Gastroesophageal sphincter (tissue), 4 donors: Measurements from ENCODE around the gene A1BG. TPM values are rescaled to one million over a fixed set of nuclear protein-coding genes. Genes with fewer than 3 reads are reported as not detected.
"Not testable (repeated sequence)": the region's sequence is repeated elsewhere in the genome, so short reads cannot be mapped to it uniquely, and the experiment has no call there.

Experiments used
- ATAC-seq: fragments of 150-250 bp; one replicate; pipeline ENCODE4 v1.9.1; 2016; ENCODE audit warnings: mild to moderate bottlenecking, moderate library complexity
- H3K27ac ChIP-seq, 4 donors: fragments of 200-600 bp; sonication (generic) in 3 of 4; 1 replicate in 3 of 4; 2 replicates in 1 of 4; pipeline ENCODE4 v1.5.1; 2016 to 2019
- H3K27me3 ChIP-seq: fragments of 200-600 bp; sonication (generic); one replicate; pipeline ENCODE4 v1.5.1; 2019
- H3K36me3 ChIP-seq, 2 donors: fragments of 200-600 bp; sonication (generic); one replicate each; pipeline ENCODE4 v1.5.1; 2019; ENCODE audit warnings: control low read depth in 1 of 2
- H3K4me1 ChIP-seq, 3 donors: fragments of 200-600 bp; sonication (generic); 1 replicate in 2 of 3; 2 replicates in 1 of 3; pipeline ENCODE4 v1.5.1; 2016 to 2019; ENCODE audit warnings: control low read depth in 2 of 3
- H3K4me3 ChIP-seq, 2 donors: fragments of 200-600 bp; sonication (generic); one replicate each; pipeline ENCODE4 v1.5.1; 2019; ENCODE audit warnings: mild to moderate bottlenecking in 1 of 2, moderate library complexity in 1 of 2
- H3K9me3 ChIP-seq, 3 donors: fragments of 200-600 bp; sonication (generic); one replicate each; pipeline ENCODE4 v1.5.1; 2017 to 2019; ENCODE audit warnings: control low read depth in 2 of 3
- EP300 ChIP-seq: sonication (generic); formaldehyde crosslinking; IDR thresholded peaks from one replicate; pipeline ENCODE4 v1.6.1; 2017; ENCODE audit warnings: antibody characterized with exemption, mild to moderate bottlenecking
- POLR2A ChIP-seq, 2 donors: fragments of 450-650 bp; IDR thresholded peaks; one replicate each; pipeline ENCODE4 v1.6.1; 2017; ENCODE audit warnings: antibody characterized with exemption in 2 of 2, mild to moderate bottlenecking in 2 of 2, moderate library complexity in 1 of 2
- POLR2AphosphoS5 ChIP-seq: sonication (generic); formaldehyde crosslinking; IDR thresholded peaks from one replicate; pipeline ENCODE4 v1.6.1; 2017; ENCODE audit warnings: antibody characterized with exemption
- WGBS, 2 donors: methylation state at CpG; one replicate each; pipeline ENCODE4 v1.1.5; 2018; ENCODE audit warnings: low coverage in 1 of 2; 5-methylcytosine and 5-hydroxymethylcytosine counted together
- total RNA-seq, 4 donors: library from RNA; depleted of rRNA; stranded (reverse); fragments of >200 nt; gene quantifications; one replicate each; pipeline ENCODE4 v1.1.0, GENCODE V29; 2016
- TF ChIP-seq, protein P1 (sequence below), 4 experiments: fragments of 200-600 bp in 2 of 4; fragments of 450-650 bp in 2 of 4; sonication (generic) in 1 of 4; IDR thresholded peaks; one replicate each; pipeline ENCODE4 v1.5.1; 2017 to 2019; ENCODE audit warnings: antibody characterized with exemption in 4 of 4, mild to moderate bottlenecking in 2 of 4, moderate library complexity in 2 of 4

The A1BG gene
- total RNA-seq, 4 donors from 2014 or later, result 2.3 to 20.7 (median 7.5) TPM

DNA sequence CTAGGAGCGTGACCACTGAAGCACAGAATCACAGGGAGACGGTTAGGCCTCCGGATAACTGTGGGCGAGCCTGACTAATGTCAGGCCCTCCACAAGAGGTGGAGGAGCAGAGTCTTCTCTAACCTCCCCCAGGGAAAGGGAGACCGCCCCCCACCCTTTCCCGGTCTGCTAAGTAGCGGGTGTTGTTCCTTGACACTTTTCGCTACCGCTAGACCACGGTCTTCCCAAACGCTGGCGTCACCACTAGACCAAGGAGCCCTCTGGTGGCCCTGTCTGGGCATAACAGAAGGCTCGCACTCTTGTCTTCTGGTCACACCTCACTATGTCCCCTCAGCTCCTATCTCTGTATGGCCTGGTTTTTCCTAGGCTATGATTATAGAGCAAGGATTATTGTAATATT lies 42.6 kb downstream of the A1BG start:
- H3K36me3 ChIP-seq, result peaks cover 0 to 81% of the 10 kb centered on the region in 2 donors
- not testable (repeated sequence) for H3K27me3 ChIP-seq, H3K9me3 ChIP-seq, H3K4me3 ChIP-seq, H3K27ac ChIP-seq, ATAC-seq
- TF ChIP-seq, protein P1, sequence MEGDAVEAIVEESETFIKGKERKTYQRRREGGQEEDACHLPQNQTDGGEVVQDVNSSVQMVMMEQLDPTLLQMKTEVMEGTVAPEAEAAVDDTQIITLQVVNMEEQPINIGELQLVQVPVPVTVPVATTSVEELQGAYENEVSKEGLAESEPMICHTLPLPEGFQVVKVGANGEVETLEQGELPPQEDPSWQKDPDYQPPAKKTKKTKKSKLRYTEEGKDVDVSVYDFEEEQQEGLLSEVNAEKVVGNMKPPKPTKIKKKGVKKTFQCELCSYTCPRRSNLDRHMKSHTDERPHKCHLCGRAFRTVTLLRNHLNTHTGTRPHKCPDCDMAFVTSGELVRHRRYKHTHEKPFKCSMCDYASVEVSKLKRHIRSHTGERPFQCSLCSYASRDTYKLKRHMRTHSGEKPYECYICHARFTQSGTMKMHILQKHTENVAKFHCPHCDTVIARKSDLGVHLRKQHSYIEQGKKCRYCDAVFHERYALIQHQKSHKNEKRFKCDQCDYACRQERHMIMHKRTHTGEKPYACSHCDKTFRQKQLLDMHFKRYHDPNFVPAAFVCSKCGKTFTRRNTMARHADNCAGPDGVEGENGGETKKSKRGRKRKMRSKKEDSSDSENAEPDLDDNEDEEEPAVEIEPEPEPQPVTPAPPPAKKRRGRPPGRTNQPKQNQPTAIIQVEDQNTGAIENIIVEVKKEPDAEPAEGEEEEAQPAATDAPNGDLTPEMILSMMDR (IDR thresholded peaks at IDR 0.05), result peak in 3 of 4 experiments; percentile 32 to 58 (median 54)
- H3K4me1 ChIP-seq, result peaks cover 5 to 22% (median 8%) of the 10 kb centered on the region in 3 donors
- WGBS, 2 donors, result 0 to 72% methylated on average over 3 to 4 of the region's 13 CpGs

GRCh38 chr19:58307736-58308135 lies 45.6 kb downstream of the A1BG start:
- Histone ChIP-seq H3K4me1 (peaks cover 5 to 33% (median 8%) of the 10 kb centered on the region in 3 donors), H3K9me3 (no peaks in the 10 kb centered on the region), H3K4me3 (no peak overlapping the region), H3K27me3 (no peaks in the 10 kb centered on the region), H3K27ac (no peak overlapping the region), H3K36me3 (peaks cover 0 to 51% of the 10 kb centered on the region in 2 donors)
- TF ChIP-seq, protein P1 (IDR thresholded peaks at IDR 0.05), result no peak
- TF ChIP-seq EP300 (no peak), POLR2A (IDR thresholded peaks at IDR 0.05) (no peak), POLR2AphosphoS5 (no peak)
- 92% methylated on average over 4 of the region's 4 CpGs; no CpG with 5 or more reads in 1 of the 2 donors for WGBS, 2 donors
- ATAC-seq, result no peak

- 42 to 100% methylated on average over 1 to 10 of the region's 12 CpGs for WGBS, 2 donors
- Histone ChIP-seq H3K27me3 (no peaks in the 10 kb centered on the region), H3K27ac (peak overlapping the region in 3 of 4 donors; percentile 91 to 96 (median 92)), H3K36me3 (peaks cover 0 to 40% of the 10 kb centered on the region in 2 donors), H3K9me3 (no peaks in the 10 kb centered on the region), H3K4me1 (peaks cover 5 to 33% (median 8%) of the 10 kb centered on the region in 3 donors), H3K4me3 (peak overlapping the region; percentile 52 to 84)
- TF ChIP-seq EP300 (no peak), POLR2AphosphoS5 (no peak), POLR2A (IDR thresholded peaks at IDR 0.05) (no peak)
- TF ChIP-seq, protein P1 (IDR thresholded peaks at IDR 0.05), result no peak
- ATAC-seq, result no peak
Observed at GRCh38 chr19:58305932-58306323, 47.4 kb downstream of the A1BG start.

GRCh38 chr19:58305065-58305931 lies 48.0 kb downstream of the A1BG start, which contains the start of gene ERVK3-1:
TSS of gene ERVK3-1 (plus strand) at chr19:58305377. CDS start at chr19:58312169, 6,792 bp downstream.
- H3K4me3 ChIP-seq, result peak within 1 kb of the TSS; percentile 52 to 84
- H3K36me3 ChIP-seq, result peaks cover 0 to 47% of the 10 kb centered on the region in 2 donors
- H3K27ac ChIP-seq, result peak within 1 kb of the TSS; percentile 60 to 96 (median 92)
- ATAC-seq, result peak; percentile 100
- H3K27me3 ChIP-seq, result no peaks in the 10 kb centered on the region
- no peaks in the 10 kb centered on the region for H3K9me3 ChIP-seq
- TF ChIP-seq POLR2AphosphoS5 (peak; percentile 96), EP300 (no peak), POLR2A (IDR thresholded peaks at IDR 0.05) (peak; percentile 84 to 85)
- TF ChIP-seq, protein P1 (IDR thresholded peaks at IDR 0.05), result peak in 3 of 4 experiments; percentile 17 to 74 (median 53)
- WGBS, 2 donors, result 0 to 1% methylated on average over 5 to 31 of the region's 55 CpGs
- H3K4me1 ChIP-seq, result peaks cover 5 to 33% (median 8%) of the 10 kb centered on the region in 3 donors
